NCI-H187 treated with DMSO at 0.1 percent for 48 hours (cell line): Measurements from ENCODE around the gene MTCP1.
A peak's percentile ranks its signal among the peaks of the same experiment; 100 is the strongest.

ENCODE experiments used
- DNase-seq: peaks from one replicate; lab custom pipeline; 2025; lab: John Stamatoyannopoulos, UW

Gene MTCP1, protein sequence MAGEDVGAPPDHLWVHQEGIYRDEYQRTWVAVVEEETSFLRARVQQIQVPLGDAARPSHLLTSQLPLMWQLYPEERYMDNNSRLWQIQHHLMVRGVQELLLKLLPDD

DNA sequence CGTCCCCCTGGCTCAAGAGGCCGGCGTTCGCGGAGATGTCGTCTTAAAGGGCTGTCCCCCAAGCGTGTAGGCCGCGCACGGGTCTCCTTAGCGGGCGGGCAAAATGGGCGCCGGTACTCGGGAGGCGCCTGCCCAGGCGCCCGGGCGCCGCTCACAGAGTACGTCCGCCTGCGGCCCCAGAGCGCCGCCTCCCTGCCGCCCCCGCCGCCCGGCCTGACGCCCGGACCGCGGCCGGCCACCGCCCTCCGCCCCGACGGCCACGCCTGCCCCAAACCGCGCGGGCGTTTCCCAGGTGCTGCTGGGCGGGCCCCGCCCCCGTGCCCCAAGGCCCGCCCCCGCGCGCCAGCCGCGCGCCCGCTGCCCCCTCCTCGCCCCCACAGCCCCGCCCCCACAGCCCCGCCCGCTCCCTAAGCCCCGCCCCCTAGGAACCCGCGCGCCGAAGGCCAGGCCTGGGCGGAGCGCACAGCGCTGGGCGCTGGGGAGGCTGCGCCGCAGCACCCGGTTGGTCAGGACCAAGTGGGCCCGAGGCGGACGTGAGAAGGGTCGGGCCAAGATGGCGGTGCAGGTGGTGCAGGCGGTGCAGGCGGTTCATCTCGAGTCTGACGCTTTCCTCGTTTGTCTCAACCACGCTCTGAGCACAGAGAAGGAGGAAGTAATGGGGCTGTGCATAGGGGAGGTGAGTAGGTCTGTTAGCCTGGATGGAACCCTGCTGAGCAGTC is at the start of gene MTCP1, which contains the start of the genes BRCC3 and CMC4:
Gene MTCP1 (minus strand): TSS at position 162 of the 719 bp plus-strand sequence. CDS start 5,126 bp downstream, outside the sequence.
Gene BRCC3 (plus strand): TSS at position 534 of the 719 bp plus-strand sequence. CDS start 20 bp downstream, at position 554.
Gene CMC4 (minus strand): TSS at position 162 of the 719 bp plus-strand sequence. CDS start 7,113 bp downstream, outside the sequence.
- peak; percentile 66 for DNase-seq

DNA sequence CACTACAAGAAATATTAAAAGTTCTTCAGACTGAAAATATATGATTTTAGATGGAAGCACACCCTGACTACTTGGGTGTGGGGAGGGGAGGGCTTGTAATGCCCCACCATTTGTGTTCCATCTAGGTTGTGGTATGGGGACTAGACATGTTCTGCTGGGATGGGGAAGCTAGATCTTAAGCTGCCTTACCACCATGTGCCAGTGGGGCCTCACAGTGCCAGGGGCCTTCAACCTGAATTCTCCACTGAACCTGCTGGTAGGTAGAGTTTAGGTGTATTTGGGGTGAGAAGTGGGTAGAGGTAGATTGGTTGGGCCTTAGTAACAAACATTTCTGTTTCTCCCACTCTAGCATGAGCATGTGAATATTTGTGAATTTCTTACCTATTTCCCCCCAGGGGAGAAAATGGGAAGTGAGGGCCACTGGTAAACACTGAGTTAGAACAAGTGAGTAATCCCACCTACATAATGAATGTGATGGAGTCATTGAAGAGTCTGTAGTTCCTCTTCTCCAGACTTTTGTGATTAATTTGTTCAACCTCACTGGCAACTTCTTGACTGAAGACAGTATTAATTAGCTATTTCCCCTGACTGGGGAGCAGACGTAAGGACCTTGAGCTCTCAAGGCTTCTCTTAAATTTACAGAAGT is 44.4 kb upstream of the MTCP1 start:
- DNase-seq, result no peak

DNA sequence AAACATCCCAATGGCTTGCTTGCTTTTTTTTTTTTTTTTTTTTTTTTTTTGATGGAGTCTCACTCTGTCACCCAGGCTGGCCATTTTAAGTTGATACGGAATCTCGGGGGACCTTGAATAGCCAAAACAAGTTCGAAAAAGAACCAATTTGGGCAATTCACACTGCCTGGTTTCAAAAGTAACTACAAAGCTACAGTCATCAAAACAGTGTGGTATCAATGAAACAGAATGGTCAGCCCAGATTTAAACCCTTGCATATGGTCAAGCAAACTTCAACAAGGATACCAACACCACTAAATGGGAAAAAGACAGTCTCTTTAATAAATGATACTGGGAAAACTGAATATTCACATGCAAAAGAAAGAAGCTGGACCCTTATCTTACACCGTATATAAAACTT is 42.2 kb upstream of the MTCP1 start:
- DNase-seq, result no peak

DNA sequence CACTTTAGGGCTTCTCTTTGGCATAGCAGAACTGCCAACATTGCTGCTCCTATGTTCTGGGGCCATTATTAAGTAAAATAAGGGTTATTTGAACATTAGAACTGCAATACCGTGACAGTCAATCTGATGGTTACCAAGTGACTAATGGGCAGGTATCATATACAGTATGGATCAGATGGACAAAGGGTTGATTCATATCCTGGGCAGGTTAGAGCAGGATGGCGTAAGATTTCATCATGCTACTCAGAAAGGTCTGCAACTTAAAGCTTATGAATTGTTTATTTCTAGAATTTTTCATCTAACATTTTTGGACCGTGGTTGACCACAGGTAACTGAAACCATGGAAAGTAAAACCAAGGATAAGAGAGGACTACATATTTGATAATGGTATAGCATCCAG is 41.2 kb upstream of the MTCP1 start:
- DNase-seq, result no peak

DNA sequence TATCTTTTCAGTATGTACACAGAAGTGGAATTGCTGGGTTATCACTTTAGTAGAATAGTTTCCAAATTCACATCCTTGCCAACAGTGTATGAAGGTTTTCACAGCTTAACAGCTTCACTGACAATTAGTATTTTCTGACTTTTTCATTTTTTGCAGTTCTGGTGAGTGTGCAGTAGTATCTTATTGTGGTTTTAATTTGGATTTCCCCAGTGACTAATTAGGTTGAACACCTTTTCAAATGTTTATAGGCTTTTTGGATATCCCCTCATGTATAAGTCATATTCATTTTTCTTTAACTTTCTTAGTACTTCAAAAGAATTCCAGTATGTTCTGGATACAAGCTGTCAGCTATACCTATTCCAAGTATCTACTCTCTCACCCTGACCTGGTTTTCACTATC is 37.5 kb upstream of the MTCP1 start:
- no peak for DNase-seq

DNA sequence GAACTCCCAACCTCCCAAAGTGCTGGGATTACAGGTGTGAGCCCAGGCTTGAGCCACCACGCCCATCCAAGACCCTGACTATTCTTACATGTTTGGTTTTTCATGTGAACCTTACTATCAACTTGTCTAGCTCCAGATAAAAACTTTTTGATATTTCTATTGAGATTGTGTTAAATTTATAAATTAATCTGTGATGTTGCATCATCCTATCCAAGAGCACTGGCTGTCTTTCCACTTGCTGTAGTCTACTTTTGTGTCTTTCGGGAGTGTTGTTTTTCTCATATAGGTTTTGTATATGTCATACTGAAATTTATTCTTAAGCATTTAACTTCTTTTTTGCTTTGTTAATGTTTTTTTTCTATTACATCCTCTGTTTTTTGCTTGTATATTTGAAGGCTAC is 35.0 kb upstream of the MTCP1 start:
- DNase-seq, result no peak

DNA sequence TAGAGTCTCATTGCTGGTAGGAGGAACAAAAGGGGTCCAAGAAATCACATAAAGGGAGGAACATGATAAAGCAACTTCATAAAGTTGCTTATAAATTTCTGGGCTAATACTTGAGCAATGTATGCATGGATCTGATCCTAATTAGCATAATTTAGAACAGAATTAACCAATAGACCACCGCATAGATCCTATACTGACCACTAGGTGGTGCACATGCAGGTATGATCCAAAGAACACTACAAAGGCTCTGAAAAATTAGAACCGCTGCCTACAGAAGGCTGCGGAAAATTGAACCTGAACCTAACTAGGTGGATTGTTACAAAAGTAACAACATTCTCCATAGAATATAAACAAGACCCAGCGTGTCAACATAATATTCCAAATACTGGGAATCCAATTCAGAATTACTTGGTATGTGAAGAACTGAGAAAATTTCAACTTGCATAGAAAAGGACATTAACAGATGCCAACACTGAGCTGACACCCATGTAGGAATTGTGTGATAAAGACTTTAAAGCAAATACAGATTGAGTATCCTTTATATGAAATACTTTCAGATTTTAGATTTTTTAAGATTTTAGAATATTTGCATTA is 23.6 kb upstream of the MTCP1 start:
- DNase-seq, result no peak

DNA sequence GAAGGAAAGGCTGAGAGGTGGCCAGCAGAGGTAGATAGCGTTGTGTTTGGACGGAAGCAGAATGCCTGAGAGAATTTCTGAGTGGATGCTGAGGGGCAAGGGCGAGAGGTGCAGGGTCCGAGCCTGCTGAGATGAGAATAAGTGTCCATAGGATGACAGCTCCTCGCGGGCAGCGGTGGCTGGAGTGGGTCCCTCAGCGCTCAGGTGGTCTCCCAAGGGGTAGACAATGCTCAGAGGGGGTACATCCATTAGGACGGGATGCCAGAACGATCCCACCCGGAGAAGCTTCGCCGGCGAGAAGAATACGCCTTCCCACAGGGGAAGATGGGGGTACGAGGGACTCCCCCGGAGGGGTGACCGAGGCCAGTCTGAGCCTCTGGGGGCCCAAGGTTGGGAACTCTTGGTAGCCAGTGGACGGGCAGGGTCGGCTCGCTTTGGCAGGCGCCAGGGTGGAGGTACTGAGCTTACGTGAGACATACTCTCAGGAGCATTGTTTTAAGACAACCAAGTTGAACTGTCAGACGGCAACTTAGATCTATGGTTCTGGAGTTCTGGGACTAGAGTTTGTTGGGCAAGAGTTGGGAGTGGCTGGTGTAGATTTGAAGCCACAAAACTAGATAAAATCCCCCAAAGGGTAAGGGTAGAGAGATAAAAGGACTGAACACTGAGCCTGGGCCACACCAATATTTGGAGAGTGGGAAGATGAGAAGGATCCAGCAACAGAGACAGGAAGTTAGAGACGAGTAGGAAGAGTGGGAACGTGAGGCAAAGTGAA is 16.2 kb upstream of the MTCP1 start:
- DNase-seq, result no peak

DNA sequence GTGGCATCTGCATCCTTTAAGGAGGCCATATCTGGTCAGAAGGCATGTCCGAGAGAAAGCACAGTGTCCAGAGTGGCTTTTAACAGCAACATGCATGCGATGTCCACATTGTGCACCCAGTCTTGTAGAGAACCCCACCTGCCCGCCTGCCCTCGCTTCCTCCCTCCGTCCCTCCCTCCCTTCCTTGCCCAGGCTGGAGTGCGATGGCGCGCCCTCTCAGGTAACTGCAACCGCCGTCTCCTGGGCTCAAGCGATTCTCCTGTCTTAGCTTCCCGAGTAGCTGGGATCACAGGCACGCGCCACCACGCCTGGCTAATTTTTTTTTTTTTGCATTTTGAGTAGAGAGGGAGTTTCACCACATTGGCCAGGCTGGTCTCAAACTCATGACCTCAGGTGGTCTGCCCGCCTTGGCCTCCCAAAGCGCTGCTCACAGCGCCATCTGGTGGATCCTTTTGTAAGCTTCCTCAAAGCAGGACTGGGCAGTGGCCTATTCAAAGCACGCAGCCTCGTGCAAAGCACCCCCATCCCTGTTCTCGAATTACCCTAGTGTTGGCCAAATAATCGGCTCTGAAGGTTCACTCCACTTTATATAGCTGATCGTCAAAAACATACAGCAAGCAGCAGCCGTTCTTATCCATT is 15.4 kb upstream of the MTCP1 start:
- DNase-seq, result no peak

DNA sequence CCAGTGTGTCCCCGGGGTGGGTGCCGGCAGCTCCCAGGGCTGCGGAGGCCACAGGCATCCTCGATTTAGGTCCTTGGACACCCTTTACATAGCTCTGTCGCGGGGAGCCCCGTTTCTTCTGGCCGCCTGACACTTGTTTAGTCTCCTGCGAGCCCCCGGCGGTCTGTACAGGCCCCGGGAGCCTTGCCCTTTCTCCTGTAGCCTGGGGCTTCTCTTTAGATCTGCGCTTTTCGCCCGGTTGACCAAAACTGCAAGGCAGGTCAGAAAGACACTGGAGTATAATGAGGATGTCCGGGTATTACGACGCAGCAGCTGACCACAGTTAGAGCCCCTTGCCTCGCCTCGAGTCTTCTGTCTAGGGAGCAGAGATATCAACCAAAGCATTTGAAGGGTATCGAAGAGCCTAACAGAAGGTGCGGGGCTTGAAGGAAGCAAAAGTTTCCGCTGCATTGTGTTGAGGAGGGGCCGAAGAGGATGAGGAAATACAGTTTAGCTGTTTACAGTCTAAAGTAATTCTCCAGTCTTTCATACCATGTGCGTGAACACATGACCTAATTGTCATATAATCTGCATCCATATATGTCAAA is 851 bp upstream of the MTCP1 start:
- DNase-seq, result no peak

DNA sequence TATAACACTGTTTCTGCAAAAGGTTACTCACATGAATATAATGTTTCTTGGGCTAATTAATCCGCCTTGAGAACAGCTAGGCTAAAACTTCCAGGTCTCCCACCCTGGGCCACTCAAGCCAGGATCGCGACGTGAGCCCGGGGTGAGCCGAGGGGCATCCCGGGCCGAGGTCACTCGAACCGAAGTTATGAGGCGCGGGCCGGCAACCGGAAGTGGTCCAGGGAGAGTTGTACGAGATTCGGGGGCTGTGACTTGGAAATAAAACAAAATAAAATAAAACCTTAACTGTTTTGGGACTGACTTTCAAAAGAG is 317 bp downstream of the MTCP1 start:
- no peak for DNase-seq

DNA sequence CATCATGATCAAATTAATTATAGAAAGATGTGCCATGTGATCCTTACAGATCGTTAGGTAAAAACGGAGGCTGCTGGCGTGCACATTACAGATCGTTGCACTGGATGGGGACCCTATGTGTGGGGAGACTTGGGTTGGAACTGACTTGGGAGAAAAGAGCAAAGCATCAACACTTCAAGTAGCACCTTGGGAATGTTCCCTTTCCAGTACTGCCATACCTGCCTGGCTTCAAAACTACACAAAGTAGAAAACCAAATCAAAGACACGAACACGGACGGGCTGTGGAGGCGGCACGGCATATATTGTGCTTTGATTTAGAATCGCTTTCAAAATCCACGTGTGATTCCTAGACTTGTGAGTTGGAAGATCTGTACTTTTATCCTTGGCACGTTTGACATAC is 898 bp downstream of the MTCP1 start:
- no peak for DNase-seq

DNA sequence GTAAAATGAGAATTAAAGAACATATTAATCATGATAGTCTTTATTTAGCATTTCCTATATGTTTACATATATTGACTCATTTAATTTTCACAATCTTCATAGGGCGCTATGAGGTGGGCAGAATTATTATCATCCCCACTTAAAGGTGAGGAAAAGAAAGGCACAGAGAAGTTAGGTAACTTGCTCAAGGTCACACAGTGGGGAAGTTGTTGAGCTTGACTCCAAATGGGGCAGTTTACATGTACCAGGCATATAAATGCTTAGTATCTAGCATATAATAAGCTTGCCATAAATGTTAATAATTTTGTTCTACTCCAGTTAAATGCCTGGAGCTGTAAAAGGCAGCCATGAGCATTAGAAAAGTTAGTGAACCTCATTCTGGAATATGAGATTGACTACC is 1.5 kb downstream of the MTCP1 start:
- DNase-seq, result no peak

DNA sequence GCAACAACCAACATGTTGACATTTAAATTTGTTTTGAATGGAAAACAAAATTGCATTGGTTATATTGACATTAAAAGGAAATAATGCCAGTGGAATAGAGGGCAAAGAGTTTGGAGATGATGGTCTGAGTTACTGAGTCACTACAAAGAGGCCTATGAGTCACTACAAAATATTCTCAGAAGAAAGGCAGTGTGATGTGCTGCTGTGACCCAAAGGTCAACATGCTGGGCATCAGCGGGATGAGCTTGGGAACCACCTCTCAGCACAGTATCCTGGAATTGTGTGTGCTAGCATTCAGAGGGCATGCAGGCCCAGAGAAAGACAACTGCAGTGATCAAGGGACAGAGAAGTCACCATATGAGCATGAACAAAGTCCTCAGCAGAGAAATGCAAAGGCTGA is 2.8 kb downstream of the MTCP1 start:
- DNase-seq, result no peak

DNA sequence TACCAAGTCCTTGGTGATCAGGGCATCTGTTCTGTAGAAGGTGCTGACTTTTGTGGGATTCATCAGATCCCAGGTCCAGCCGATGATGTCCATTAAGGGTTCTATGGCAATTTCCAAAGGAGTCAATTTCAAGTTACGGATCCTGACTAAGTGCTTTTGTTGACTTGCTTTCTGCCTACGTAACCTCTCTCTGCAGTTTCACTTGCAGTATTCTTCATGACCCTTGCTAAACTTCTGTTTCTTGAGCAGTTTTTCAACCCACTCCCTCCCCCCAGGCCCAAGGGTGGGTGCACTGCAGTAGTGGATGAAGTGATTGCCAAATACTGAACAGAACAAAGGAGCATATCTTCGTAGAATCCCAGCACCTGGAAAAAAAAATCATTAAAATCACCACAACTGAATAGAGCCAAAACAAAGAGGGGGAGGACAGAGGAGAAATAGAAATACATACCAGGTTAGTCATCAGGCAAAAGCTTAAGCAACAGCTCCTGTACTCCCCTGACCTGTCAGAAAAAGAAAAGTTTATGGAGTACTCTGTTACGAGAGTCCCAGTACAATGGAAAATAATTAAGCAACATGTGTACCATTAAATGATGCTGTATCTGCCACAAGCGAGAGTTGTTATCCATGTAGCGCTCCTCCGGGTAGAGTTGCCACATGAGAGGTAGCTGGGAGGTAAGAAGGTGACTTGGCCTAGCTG is 5.8 kb downstream of the MTCP1 start:
- DNase-seq, result no peak

DNA sequence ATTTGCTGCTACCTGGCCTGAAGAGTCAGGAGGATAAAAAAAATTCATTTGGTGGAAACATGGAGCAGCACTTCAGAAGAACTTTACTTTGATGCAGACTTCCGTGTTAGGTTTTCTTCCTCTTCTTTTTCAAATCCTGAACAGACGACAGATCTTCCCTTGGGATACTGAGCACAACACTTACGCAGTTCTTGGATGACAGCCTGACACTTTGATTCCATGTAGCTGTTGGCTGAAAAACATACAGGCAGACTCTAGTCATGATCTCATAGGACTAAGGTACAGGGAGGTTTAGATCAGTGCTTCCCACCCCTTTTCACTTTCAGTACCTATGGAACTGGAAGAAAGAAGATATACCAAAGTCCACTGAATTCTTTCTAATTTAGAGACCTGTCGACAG is 9.2 kb downstream of the MTCP1 start:
- no peak for DNase-seq

DNA sequence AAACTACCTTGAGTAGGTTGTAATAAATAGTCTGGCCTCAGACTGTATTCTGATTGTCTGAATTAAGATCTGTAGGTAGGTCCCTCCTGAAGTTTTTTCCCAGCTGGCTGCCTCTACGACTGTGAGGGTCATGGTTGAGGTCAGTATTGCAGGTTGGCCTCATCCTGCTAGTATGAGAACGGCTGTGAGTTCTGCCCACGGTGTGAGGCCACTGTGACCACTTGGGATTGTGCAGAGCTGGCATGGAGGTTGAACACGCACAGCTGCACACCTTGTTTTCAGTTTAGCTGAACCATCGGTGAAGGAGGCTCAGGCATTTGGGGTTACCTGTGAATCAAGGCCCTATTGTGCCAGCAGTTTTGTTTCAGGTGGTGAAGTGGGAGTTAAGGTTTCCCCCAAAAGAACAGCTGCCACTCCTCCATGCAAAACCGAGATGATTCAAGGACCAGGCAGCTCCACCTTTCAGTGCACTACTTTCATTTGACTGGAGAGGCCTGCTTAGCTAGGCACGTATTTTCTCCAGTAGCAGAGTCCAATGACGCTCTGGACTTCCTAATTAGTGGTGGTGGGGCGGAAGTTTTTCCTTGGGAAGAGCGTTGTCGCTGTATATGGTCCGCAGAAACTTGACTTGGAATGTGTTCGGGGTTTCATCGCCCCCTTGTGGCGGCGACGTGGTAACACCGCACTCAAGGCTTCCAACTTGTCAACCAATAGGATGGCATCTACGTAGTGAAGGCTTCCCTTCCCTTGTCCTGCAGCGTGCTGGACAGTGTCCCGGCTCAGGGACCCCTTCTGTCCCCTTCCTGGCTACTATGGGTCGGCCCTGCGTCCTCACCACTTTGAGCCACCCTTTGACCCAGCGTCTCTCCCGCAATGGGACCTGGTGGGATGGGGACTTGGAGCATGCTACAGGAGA is 13.8 kb downstream of the MTCP1 start:
- no peak for DNase-seq

DNA sequence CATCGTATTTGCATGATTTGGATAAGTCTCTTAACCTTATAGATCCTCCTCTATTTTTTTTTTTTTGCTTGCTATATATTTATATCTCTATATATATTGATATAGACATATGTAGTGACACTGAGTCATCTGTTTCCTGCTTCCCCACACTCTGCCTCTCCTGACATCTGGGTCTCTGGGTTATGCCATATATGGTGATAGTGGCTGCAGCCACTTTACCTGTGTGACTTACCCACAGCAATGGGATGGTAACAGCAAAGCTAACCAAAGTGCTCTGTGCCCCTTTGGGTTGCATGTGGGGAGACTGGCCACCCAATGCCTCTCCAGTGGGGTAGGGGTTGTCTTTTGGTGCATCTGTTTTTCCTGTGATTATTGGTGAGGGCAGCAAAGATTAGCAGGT is 14.5 kb downstream of the MTCP1 start:
- no peak for DNase-seq

DNA sequence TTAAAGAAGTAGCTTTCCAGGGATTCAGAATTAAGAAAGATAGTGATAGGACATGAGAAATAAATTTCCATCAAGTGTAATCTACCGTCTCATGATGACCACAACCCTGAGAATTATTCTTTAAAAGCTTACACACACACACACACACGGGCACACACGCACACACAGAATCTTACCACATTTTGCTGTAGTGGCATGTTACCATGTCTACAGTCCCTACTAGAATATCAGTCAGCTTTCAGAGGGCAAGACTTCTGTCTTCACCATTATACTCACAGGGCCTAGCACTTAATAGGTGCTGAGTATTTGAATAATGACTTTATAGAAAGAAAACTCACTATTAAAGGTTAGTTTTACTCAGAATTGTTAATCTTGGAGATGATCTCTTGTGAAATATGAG is 15.4 kb downstream of the MTCP1 start:
- no peak for DNase-seq

DNA sequence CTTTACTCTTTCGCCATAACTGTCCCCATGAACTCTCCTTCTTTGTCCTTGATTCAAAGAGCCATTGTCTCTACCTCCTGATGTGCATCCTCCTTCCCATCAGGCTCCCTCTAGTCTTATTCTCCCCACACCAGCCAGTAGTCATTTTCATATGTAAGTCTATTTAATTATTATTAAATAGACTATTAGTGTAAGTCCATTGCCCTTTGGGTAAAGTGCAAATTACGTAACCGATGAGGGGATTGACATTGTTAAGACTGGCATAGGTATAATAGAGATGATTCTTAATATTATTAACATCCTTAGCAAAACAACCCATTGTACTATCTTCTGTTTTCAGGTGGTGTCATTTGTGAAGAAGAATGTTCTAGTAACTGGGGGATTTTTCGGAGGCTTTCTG is 16.7 kb downstream of the MTCP1 start:
- no peak for DNase-seq
